ENCODE results near the gene LDLR.

The LDLR gene

GRCh38 chr19:11089254-11090013 lies at the start of gene LDLR:
Gene LDLR (plus strand): TSS chr19:11089463. CDS start chr19:11089549, 86 bp downstream.
- peak; percentile 48 to 68 for DNase-seq (ENCODE audit: low read depth in 2 of 2)

GRCh38 chr19:11041194-11041593 lies 48.1 kb upstream of the LDLR start:
- DNase-seq (ENCODE audit: low read depth in 2 of 2) = no peak

- DNase-seq (ENCODE audit: low read depth in 2 of 2) = no peak
Observed at GRCh38 chr19:11041966-11042627, 47.2 kb upstream of the LDLR start.

GRCh38 chr19:11044431-11044830 lies 44.8 kb upstream of the LDLR start:
- DNase-seq (ENCODE audit: low read depth in 2 of 2) = no peak

- DNase-seq (ENCODE audit: low read depth in 2 of 2) = no peak
Observed at GRCh38 chr19:11045536-11045935, 43.7 kb upstream of the LDLR start.

- DNase-seq (ENCODE audit: low read depth in 2 of 2) = no peak
Observed at GRCh38 chr19:11046605-11047354, 42.5 kb upstream of the LDLR start.

- DNase-seq (ENCODE audit: low read depth in 2 of 2) = no peak
Observed at GRCh38 chr19:11047866-11048265, 41.4 kb upstream of the LDLR start.

GRCh38 chr19:11050323-11051114 lies 38.7 kb upstream of the LDLR start:
- no peak for DNase-seq (ENCODE audit: low read depth in 2 of 2)

- DNase-seq (ENCODE audit: low read depth in 2 of 2) = no peak
Observed at GRCh38 chr19:11053817-11054195, 35.5 kb upstream of the LDLR start.

GRCh38 chr19:11054200-11054599 lies 35.1 kb upstream of the LDLR start:
- no peak for DNase-seq (ENCODE audit: low read depth in 2 of 2)

- no peak for DNase-seq (ENCODE audit: low read depth in 2 of 2)
Observed at GRCh38 chr19:11054628-11055027, 34.6 kb upstream of the LDLR start.

GRCh38 chr19:11058246-11059030 lies 30.8 kb upstream of the LDLR start:
- DNase-seq (ENCODE audit: low read depth in 2 of 2) = no peak

GRCh38 chr19:11059511-11060358 lies 29.5 kb upstream of the LDLR start:
- DNase-seq (ENCODE audit: low read depth in 2 of 2) = no peak

GRCh38 chr19:11061952-11062351 lies 27.3 kb upstream of the LDLR start:
- DNase-seq (ENCODE audit: low read depth in 2 of 2) = no peak

GRCh38 chr19:11063434-11063833 lies 25.8 kb upstream of the LDLR start:
- DNase-seq (ENCODE audit: low read depth in 2 of 2) = no peak

- no peak for DNase-seq (ENCODE audit: low read depth in 2 of 2)
Observed at GRCh38 chr19:11064831-11065303, 24.4 kb upstream of the LDLR start.

- no peak for DNase-seq (ENCODE audit: low read depth in 2 of 2)
Observed at GRCh38 chr19:11066326-11066725, 22.9 kb upstream of the LDLR start.

- DNase-seq (ENCODE audit: low read depth in 2 of 2) = no peak
Observed at GRCh38 chr19:11067356-11068113, 21.7 kb upstream of the LDLR start.

GRCh38 chr19:11069561-11069960 lies 19.7 kb upstream of the LDLR start:
- no peak for DNase-seq (ENCODE audit: low read depth in 2 of 2)

All from stimulated activated CD4-positive, alpha-beta T cell treated with anti-CD3 and anti-CD28 coated beads, Interleukin-1b, Interleukin-23, amount 100 ng/mL, for 4 hours (primary cell).